Right renal pelvis (tissue), 4 donors: ENCODE measurements around the gene BRCC3. TPM values are rescaled to one million over a fixed set of nuclear protein-coding genes. Genes with fewer than 3 reads are reported as not detected.

Source experiments
- DNase-seq, 4 donors: peaks; one replicate each; pipeline ENCODE4 v3.0.0-alpha.2; 2013; ENCODE audit warnings: low read depth in 4 of 4, low spot score in 3 of 4, missing footprints in 1 of 4
- polyA plus RNA-seq, 4 donors: library from polyadenylated mRNA; unstranded; fragments of 120-200 nt; gene quantifications; one replicate each; pipeline ENCODE4 v1.2.1, GENCODE V29; 2013; ENCODE audit not compliant: insufficient read length in 4 of 4

BRCC3 gene
- polyA plus RNA-seq: 10 to 100 TPM; 27.1 to 31.2 (median 29.8) TPM

DNA sequence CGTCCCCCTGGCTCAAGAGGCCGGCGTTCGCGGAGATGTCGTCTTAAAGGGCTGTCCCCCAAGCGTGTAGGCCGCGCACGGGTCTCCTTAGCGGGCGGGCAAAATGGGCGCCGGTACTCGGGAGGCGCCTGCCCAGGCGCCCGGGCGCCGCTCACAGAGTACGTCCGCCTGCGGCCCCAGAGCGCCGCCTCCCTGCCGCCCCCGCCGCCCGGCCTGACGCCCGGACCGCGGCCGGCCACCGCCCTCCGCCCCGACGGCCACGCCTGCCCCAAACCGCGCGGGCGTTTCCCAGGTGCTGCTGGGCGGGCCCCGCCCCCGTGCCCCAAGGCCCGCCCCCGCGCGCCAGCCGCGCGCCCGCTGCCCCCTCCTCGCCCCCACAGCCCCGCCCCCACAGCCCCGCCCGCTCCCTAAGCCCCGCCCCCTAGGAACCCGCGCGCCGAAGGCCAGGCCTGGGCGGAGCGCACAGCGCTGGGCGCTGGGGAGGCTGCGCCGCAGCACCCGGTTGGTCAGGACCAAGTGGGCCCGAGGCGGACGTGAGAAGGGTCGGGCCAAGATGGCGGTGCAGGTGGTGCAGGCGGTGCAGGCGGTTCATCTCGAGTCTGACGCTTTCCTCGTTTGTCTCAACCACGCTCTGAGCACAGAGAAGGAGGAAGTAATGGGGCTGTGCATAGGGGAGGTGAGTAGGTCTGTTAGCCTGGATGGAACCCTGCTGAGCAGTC, at the start of gene BRCC3, which contains the start of the genes CMC4 and MTCP1:
BRCC3 (plus strand) TSS at position 534 of the 719 bp plus-strand sequence; CDS start at position 554, 20 bp downstream.
CMC4 (minus strand) TSS at position 162 of the 719 bp plus-strand sequence. CDS start 7,113 bp downstream, outside the sequence.
MTCP1 (minus strand) TSS at position 162 of the 719 bp plus-strand sequence. CDS start 5,126 bp downstream, outside the sequence.
- DNase-seq: peak in 3 of 4 donors; percentile 39 to 60 (median 56)

- no peak for DNase-seq
Observed at GRCh38 chrX:155022585-155022984, 48.7 kb upstream of the BRCC3 start, which contains the start of gene F8. Gene F8 (minus strand): TSS chrX:155022723. CDS start chrX:155022552, 171 bp downstream.

- DNase-seq: no peak
Observed at GRCh38 chrX:155023907-155024833, 47.1 kb upstream of the BRCC3 start.

DNA sequence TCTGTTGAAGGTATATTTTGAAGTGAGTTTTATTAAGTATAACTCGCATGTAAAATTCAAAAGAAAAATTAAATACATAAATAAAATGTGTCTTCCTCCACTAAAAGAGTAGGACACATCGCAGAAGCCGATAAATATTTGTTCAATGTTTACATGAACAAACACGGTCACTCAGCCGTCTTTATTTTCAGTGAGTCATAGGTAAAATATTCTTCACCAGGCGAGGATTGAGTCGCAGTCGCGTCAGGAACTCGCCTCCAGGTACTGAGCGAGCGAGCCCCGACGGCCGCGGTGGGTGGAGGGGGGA, 44.9 kb upstream of the BRCC3 start:
- DNase-seq: no peak

- peak; percentile 65 to 82 (median 76) for DNase-seq
Observed at GRCh38 chrX:155026727-155027508, 44.4 kb upstream of the BRCC3 start, which contains the start of gene FUNDC2. Gene FUNDC2 (plus strand): TSS chrX:155026844. CDS start chrX:155026939, 95 bp downstream.

- no peak for DNase-seq
Observed at GRCh38 chrX:155027509-155028066, 43.7 kb upstream of the BRCC3 start.

- no peak for DNase-seq
Observed at GRCh38 chrX:155028129-155028528, 43.2 kb upstream of the BRCC3 start.

- DNase-seq: no peak
Observed at GRCh38 chrX:155028877-155029291, 42.4 kb upstream of the BRCC3 start.

DNA sequence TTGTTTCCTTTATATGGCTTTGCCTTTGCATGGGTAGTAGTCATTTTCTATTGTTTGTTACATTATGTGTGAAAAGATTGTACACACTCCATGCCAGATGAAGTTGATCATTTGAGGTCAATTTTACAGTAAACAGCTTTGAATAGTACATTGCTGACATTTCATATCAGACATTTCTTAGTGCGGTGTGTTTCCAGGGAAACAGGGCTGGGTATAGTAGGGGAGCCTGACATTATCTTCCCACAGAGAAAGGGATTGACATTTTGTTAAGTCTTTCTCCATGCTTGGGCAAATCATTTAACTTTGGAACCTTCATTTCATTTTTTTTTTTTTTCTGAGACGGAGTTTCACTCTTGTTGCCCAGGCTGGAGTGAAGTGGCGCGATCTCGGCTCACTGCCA, 39.7 kb upstream of the BRCC3 start:
- no peak for DNase-seq

- no peak for DNase-seq
Observed at GRCh38 chrX:155035688-155036087, 35.6 kb upstream of the BRCC3 start.

DNA sequence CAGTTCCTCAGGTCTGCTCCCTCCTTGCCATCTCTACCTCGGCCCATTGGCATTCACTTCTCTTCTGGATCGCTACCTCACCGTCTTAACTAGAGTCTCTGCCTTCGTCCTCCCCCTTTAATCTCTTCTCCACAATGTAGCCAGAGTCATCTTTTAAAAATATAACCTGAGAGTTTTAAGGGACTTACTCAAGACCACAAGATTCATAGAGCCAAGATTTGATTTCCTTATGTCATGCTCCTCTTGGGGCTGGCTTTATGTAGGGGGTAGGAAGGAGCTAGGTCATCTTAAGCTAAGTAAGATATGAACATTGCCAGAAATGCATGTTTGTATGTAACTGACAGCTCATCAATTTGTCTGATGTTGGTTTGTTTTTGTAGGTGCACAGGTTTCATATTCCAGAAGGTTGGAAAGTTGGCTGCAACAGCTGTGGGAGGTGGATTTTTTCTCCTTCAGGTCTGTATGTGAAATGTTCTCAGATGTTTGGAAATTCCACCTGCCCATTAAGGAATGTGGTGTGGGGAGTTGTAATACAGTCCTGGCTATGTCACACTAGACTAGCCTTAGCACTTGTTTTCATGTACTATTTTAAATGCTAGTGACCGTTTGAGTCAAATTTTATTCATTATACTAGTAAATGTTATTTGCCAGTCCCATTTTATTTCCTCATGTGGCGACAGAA, 25.0 kb upstream of the BRCC3 start:
- DNase-seq: no peak

- DNase-seq: no peak
Observed at GRCh38 chrX:155046811-155047528, 24.3 kb upstream of the BRCC3 start.

DNA sequence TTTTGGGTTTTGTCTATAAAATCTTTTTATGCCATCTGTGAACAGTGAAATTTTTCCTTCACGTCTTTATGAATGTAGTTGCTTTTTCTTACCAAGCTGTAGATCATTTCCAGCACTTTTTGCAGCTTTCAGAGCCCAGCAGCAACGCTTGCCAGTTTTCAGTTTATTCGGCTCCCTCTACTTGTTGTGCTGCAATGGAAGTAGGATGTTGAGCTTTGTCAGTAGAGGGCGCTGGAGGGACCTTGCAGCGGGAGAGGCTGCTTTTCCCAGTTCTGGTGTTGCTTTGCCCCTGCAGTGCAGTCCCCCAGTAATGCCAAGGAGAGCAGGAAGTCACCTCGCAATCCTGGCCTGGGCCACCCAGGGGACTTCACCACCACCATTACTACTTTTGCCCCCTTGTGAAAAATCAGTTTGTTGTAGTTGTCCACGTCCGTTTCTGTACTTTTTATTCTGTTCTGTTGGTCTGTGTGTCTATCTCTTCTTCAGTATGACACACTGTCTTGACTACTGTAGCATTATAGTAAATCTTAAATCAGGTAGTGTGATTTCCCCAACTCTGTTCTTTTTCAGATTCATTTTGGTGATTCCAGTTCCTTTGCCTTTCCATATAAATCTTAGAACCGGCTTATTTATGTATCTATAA, 22.2 kb upstream of the BRCC3 start:
- DNase-seq: no peak

DNA sequence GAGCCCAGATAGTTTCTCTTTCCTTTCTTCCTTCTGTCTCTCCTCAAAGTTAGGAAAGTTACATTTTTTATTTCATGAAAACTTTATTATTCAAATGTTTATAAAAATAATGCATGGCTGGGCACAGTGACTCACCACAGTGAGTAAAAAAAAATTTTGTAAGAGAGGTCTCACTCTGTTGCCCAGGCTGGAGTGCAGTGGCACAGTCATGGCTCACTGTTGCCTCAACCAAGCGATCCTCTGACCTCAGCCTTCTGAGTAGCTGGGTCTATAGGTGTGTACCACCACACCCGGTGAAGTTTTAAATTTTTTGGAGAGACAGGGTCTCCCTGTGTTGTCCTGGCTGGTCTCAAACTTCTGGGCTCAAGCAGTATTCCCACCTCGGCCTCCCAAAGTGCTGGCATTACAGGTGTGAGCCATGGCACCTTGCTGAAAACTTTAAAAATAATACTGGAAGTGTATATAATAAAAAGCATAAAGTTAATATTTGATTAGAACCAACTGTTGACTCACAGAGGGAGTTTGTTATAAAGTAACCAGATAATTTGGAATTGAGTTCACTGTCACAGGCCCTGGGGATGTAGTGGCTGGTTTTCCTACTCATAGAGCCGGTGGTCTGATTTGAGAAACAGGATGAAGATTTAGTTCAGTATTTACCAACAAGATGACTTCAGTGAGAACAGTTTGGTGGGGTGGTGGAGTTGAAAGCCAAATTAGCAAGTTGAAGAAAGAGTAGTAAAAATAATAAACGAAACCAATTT, 18.4 kb upstream of the BRCC3 start:
- no peak for DNase-seq

DNA sequence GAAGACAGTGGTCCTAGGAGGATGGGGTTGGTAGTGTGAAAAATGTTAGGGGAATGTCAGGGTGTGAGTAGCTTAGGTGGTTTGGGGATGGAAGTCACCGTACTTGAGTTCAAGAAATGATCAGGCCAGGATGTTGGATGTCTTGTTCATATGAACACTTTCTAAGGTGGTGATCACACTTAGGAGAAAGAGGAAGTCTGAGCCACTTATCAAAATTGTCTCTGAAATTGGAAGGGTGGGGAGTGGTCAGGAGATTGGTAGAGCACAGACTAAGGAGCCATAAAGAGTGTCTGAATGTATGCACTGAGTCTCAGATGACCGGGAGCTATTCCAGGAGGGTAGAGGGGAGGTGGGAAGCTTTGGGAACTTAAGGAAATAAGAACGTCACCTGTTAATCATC, 17.7 kb upstream of the BRCC3 start:
- no peak for DNase-seq

DNA sequence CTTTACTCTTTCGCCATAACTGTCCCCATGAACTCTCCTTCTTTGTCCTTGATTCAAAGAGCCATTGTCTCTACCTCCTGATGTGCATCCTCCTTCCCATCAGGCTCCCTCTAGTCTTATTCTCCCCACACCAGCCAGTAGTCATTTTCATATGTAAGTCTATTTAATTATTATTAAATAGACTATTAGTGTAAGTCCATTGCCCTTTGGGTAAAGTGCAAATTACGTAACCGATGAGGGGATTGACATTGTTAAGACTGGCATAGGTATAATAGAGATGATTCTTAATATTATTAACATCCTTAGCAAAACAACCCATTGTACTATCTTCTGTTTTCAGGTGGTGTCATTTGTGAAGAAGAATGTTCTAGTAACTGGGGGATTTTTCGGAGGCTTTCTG, 17.1 kb upstream of the BRCC3 start:
- no peak for DNase-seq

DNA sequence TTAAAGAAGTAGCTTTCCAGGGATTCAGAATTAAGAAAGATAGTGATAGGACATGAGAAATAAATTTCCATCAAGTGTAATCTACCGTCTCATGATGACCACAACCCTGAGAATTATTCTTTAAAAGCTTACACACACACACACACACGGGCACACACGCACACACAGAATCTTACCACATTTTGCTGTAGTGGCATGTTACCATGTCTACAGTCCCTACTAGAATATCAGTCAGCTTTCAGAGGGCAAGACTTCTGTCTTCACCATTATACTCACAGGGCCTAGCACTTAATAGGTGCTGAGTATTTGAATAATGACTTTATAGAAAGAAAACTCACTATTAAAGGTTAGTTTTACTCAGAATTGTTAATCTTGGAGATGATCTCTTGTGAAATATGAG, 15.8 kb upstream of the BRCC3 start:
- DNase-seq: no peak

DNA sequence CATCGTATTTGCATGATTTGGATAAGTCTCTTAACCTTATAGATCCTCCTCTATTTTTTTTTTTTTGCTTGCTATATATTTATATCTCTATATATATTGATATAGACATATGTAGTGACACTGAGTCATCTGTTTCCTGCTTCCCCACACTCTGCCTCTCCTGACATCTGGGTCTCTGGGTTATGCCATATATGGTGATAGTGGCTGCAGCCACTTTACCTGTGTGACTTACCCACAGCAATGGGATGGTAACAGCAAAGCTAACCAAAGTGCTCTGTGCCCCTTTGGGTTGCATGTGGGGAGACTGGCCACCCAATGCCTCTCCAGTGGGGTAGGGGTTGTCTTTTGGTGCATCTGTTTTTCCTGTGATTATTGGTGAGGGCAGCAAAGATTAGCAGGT, 14.8 kb upstream of the BRCC3 start:
- no peak for DNase-seq
